Astrocyte of the spinal cord (primary cell): ENCODE measurements around the gene NDUFS7.

Source experiments
- DNase-seq: peaks from one replicate; pipeline ENCODE4 v3.0.0; 2011; ENCODE audit warnings: low read depth, low spot score
- H3K4me3 ChIP-seq: 2 replicates; pipeline ENCODE4 v1.5.1; 2011; ENCODE audit warnings: low read depth, mild to moderate bottlenecking, low read length, moderate library complexity
- in situ Hi-C: cut with HindIII; loops from 2 replicates; pipeline ENCODE4 v1.10.0; 2017; ENCODE audit warnings: low sequenced_read_pairs
- TF ChIP-seq, protein P1 (sequence below): IDR thresholded peaks from 2 replicates; pipeline ENCODE4 v1.5.1; 2012; ENCODE audit warnings: low read depth, mild to moderate bottlenecking, low read length, inconsistent platforms

Gene NDUFS7

DNA sequence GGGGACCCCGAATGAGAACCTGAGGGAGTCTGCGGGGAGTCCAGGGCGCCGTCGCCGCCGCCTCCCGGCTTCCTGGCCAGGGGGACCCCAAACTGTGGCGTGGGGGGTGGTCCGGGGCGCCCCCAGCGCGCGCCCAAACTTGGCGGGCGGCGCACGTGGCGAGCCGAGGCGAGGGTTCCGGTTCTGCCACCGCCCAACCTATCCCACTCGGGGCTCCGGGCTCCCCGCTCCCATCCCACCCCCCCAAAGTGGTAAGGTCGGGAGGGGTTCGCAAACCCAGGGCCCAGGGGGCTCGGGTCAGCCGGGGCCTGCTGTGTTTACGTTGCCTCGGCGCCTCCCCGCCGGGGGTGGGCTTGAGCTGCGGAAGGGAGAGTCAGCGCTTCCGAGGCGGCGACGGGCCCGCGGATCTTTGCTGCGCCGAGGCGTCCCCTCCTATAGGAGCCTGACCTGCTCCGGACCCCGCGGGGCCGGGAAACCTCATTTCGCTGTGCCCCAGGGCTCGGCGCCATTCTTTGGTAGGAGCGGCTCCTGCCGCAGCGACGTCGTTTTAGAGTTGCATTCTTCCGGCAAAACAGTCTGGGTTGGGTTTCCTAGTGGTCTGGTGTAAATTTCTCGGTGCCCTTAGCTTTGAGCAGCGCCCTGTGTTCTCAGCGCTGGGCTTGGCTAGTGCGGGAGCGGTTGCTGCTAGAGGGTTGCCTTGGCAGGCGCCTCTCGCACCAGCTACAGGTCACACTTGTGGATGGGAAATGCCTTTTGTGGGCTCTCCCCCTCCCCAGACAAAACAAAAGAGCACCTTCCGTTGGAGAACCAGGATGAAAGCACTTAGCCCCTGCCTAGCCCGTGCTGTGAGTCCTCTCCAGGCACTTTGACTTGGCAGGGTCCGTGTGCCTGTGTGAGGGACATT is 24.8 kb downstream of the NDUFS7 start:
- peak; percentile 65 for DNase-seq
- in situ Hi-C loops: no loop called here
- H3K4me3 ChIP-seq: peak overlapping the region; percentile 87
- TF ChIP-seq, protein P1, sequence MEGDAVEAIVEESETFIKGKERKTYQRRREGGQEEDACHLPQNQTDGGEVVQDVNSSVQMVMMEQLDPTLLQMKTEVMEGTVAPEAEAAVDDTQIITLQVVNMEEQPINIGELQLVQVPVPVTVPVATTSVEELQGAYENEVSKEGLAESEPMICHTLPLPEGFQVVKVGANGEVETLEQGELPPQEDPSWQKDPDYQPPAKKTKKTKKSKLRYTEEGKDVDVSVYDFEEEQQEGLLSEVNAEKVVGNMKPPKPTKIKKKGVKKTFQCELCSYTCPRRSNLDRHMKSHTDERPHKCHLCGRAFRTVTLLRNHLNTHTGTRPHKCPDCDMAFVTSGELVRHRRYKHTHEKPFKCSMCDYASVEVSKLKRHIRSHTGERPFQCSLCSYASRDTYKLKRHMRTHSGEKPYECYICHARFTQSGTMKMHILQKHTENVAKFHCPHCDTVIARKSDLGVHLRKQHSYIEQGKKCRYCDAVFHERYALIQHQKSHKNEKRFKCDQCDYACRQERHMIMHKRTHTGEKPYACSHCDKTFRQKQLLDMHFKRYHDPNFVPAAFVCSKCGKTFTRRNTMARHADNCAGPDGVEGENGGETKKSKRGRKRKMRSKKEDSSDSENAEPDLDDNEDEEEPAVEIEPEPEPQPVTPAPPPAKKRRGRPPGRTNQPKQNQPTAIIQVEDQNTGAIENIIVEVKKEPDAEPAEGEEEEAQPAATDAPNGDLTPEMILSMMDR: no peak

DNA sequence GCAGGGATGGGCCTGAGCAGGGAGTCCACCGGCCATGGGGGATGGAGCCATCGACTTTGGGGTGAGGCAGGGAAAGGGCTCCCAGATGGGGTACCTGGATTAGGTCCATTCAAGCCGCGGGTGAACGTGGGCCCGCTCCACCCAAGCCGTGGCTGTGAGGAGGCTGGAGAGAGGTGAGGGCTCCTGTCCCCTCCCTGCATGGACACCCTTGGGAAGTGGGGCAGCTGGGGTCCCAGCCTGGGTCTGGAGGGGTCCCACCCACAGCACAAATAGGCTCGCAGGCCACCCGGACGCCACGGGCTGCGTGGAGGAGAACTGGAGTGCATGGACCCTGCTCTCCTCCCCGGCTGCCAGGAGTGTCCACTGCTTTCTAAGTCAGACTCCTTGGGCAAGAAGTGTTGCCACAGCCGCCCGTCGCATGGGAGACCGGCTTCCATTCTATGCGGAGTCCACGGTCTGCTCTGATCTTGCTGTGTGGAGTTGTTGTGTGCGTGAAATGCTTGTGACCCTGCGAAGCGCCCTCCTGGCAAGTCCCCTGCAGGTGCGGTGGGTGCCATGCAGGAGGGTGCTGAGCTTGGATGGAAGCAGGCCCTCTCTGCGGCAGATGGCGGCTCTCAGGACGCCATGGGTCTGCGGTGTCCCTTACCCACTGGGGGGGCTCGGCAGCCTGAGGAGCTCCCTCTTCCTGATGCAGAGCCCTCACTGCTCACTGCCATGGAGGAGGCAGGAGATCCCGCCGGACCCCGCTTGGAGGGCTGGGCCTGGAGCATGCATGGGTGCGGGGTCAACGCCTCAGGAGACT is 25.7 kb downstream of the NDUFS7 start:
- peak overlapping the region; percentile 87 for H3K4me3 ChIP-seq
- TF ChIP-seq, protein P1: no peak
- DNase-seq: no peak
- in situ Hi-C loops: no loop called here

DNA sequence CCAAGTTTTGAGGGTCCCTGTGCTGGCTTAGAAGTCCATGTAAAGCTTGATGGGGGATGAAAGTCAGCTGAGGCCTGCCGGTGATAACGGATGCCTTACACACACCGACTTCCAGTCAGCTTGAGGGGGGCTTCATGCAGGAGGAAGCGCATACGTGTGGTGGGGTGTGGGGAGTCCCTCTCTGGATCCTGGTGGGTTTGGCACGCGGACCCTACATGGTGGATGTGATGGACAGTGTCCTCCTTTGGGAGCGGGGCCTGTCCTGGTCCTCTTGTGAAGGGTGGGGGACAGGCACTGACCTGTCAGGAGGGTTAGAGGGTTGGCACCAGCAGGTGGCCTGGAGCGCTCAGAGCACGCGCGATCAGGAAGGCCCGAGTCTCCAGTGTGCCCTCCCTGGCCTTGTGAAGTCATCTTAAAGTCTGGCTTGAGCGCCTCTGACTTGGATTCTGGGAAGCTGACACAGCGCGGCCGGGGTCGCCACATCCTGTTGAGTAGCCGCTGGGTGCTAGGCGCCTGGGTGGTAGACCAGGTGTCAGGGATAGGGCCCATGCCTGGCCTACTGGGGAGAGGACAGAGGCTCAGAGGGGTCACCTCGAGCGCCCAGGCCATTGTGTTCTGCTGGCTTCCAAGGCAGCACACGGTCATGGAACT is 26.6 kb downstream of the NDUFS7 start:
- H3K4me3 ChIP-seq: no peak overlapping the region
- peak; percentile 61 for DNase-seq
- in situ Hi-C loops: no loop called here
- TF ChIP-seq, protein P1: no peak

DNA sequence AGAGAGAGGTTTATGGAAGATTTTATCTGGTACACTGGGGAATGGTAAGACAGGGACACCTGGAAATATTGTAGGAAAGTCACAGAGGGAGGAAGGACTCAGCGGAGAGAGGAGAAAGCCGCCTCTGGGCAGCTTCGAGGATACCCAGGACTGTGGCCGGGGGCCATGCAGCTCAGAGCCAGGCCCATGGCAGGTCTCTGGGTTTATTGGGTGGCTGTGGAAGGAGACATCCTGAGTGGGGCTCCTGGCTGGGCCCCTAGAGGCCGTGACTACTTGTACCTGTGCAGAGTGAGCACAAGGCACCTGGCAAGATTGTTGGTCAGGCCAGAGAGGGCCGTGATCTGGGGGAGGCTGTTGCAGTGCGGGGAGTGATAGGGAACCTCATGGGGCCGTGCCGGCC is 27.1 kb downstream of the NDUFS7 start:
- TF ChIP-seq, protein P1: no peak
- no peak for DNase-seq
- in situ Hi-C loops: no loop called here
- no peak overlapping the region for H3K4me3 ChIP-seq

DNA sequence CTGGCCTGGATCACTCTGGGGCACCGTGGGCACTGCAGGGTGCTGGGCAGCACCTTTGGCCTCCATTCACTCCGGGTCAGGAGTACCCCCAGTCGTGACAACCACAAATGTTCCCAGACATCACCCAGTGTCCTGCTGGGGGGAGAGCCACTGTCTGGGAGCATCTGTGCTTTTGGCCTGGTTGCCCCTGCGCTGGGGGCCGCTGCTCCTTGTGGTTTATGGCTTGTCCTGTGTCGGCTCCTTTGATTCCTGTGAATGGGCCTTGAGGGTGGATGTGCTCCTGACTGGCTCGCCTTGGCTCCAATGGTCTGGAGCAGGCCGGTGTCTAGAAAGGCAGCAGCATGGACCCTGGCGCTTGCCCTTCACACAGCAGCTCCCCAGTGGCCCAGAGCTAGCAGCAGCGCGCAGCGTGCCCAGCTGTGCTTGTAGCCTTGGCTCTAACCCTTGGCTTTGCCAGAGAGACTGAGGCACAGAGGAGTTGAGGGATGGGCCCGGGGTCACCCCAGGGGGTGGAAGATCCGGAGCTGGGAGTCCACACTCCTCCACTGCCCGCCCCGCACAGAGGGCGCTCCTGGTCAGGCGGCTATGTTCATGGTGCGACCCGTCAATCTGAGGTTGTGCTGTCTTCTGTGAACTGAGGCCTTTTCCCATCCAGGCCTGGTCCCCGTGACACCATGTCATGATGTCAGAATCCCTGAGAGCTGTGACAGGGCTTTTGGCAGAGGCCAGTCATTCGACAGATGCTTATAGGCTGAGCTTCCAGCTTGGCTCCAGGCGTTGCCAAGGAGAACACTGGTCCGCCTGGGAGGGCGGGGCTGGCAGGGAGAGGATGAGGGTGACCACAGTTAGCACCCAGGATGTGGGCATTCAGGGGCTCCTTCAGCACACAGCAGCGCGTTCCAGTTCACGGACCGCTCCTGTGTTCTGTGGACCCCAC is 27.8 kb downstream of the NDUFS7 start:
- peak; percentile 45 for DNase-seq
- H3K4me3 ChIP-seq: no peak overlapping the region
- in situ Hi-C loops: no loop called here
- TF ChIP-seq, protein P1: no peak
